GM12878 (cell line): Measurements from ENCODE around the gene CTNNA2. TPM values are rescaled to one million over a fixed set of nuclear protein-coding genes. Genes with fewer than 3 reads are reported as not detected.

Experiments used
- ATAC-seq: fragments of 200-7000 bp; cut with Tn5 transposase; 3 replicates; pipeline ENCODE4 v1.9.1; 2020; ENCODE audit warnings: mild to moderate bottlenecking, moderate library complexity
- BruUV-seq: library from RNA; stranded (reverse); fragments of 400-500 nt; replicated peaks from 2 replicates; lab custom pipeline; 2021; lab: Mats Ljungman, UMichigan
- CTCF ChIA-PET: fragments of 300-600 bp; sonication (Branson Sonifier 250); formaldehyde crosslinking; extraction: SDS; loops from one replicate; lab custom pipeline; 2021; ENCODE audit warnings: inconsistent platforms; lab: Yijun Ruan, JAX
- POLR2A ChIA-PET: fragments of 350-600 bp; formaldehyde crosslinking; extraction: SDS; loops from one replicate; lab custom pipeline; 2021; ENCODE audit warnings: inconsistent platforms; lab: Charles Lee
- RAD21 ChIA-PET: fragments of 300-600 bp; sonication (Branson Sonifier 250); formaldehyde crosslinking; loops from one replicate; lab custom pipeline; 2023; ENCODE audit warnings: antibody characterized with exemption; ENCODE audit not compliant: unreplicated experiment; lab: Charles Lee
- SMC1A ChIA-PET: fragments of 300-600 bp; sonication (Branson Sonifier 250); formaldehyde crosslinking; loops from one replicate; lab custom pipeline; 2023; ENCODE audit not compliant: unreplicated experiment, uncharacterized antibody; lab: Charles Lee
- DNase-seq: peaks from one replicate; pipeline ENCODE4 v3.0.0-alpha.2; 2011; ENCODE audit warnings: low read depth, low spot score
- FAIRE-seq: peaks from 3 replicates; lab custom pipeline; 2011; peaks lifted over from hg19 to GRCh38; lab: Jason Lieb, UNC
- H2AFZ ChIP-seq: 2 replicates; pipeline ENCODE4 v1.6.0; 2011; ENCODE audit warnings: low read depth, low read length, control low read depth; ENCODE audit not compliant: control insufficient read depth
- H3K27ac ChIP-seq: 2 replicates; pipeline ENCODE4 v1.5.1; 2011; ENCODE audit warnings: control low read depth; ENCODE audit not compliant: control insufficient read depth, insufficient read depth
- H3K27me3 ChIP-seq, 2 experiments: replicated peaks in 1 of 2; 2 replicates each; pipeline versions ENCODE4 v1.6.0 to v1.6.1; 2011; ENCODE audit warnings: low read length in 1 of 2; ENCODE audit not compliant: control insufficient read depth in 2 of 2, insufficient read depth in 2 of 2
- H3K36me3 ChIP-seq, 2 experiments: 2 replicates each; pipeline ENCODE4 v1.5.1; 2011; ENCODE audit warnings: low read length in 1 of 2; ENCODE audit not compliant: control insufficient read depth in 2 of 2, insufficient read depth in 2 of 2
- H3K4me1 ChIP-seq: 2 replicates; pipeline ENCODE4 v1.6.1; 2011; ENCODE audit warnings: mild to moderate bottlenecking, low read length, moderate library complexity, mixed read lengths; ENCODE audit not compliant: control insufficient read depth, insufficient read depth
- H3K4me2 ChIP-seq: 2 replicates; pipeline ENCODE4 v1.6.0; 2011; ENCODE audit warnings: control low read depth; ENCODE audit not compliant: control insufficient read depth, insufficient read depth
- H3K4me3 ChIP-seq: fragments of 200-600 bp; sonication (generic); 2 replicates; pipeline ENCODE4 v1.5.1; 2016
- H3K79me2 ChIP-seq: 2 replicates; pipeline ENCODE4 v1.6.0; 2011; ENCODE audit warnings: low read length; ENCODE audit not compliant: control insufficient read depth, insufficient read depth
- H3K9ac ChIP-seq: 2 replicates; pipeline ENCODE4 v1.8.0; 2011; ENCODE audit warnings: low read length, control low read depth, mixed read lengths; ENCODE audit not compliant: control insufficient read depth, insufficient read depth
- H3K9me3 ChIP-seq: replicated peaks from 3 replicates; pipeline ENCODE4 v1.5.1; 2011; ENCODE audit warnings: mild to moderate bottlenecking, low read length; ENCODE audit not compliant: control insufficient read depth, insufficient read depth
- H4K20me1 ChIP-seq: 2 replicates; pipeline ENCODE4 v1.6.0; 2011; ENCODE audit not compliant: control insufficient read depth, insufficient read depth
- CBFB ChIP-seq: IDR thresholded peaks from 2 replicates; pipeline ENCODE4 v1.6.1; 2016; ENCODE audit warnings: antibody characterized with exemption, low read depth
- CREB1 ChIP-seq: IDR thresholded peaks from 2 replicates; pipeline ENCODE4 v1.6.1; 2012; ENCODE audit warnings: low read depth, mild to moderate bottlenecking, inconsistent platforms
- HDAC2 ChIP-seq: fragments of 200-600 bp; sonication (generic); IDR thresholded peaks from 2 replicates; pipeline ENCODE4 v1.6.1; 2017
- RELB ChIP-seq: fragments of 450-650 bp; IDR thresholded peaks from 2 replicates; pipeline ENCODE4 v1.6.1; 2017; ENCODE audit warnings: low read depth, mild to moderate bottlenecking, moderate library complexity
- SMC3 ChIP-seq: IDR thresholded peaks from 2 replicates; pipeline ENCODE4 v1.6.1; 2011; ENCODE audit warnings: low read length, improper control_type of control experiment, borderline replicate concordance
- SREBF2 ChIP-seq: IDR thresholded peaks from 2 replicates; pipeline ENCODE4 v1.6.1; 2012; ENCODE audit warnings: mild to moderate bottlenecking, low read length
- ZNF687 ChIP-seq: fragments of 450-650 bp; IDR thresholded peaks from 2 replicates; pipeline ENCODE4 v1.6.1; 2017; ENCODE audit warnings: mild to moderate bottlenecking, moderate library complexity
- WGBS: methylation state at CpG from one replicate; pipeline ENCODE4 v1.1.6; 2016; ENCODE audit warnings: low lambda C conversion rate; ENCODE audit not compliant: insufficient replicate concordance, insufficient coverage; ENCODE audit errors: missing lambda C conversion rate; 5-methylcytosine and 5-hydroxymethylcytosine counted together
- in situ Hi-C: fragments of 300-500 bp; cut with MboI; formaldehyde crosslinking; loops from 9 replicates; pipeline ENCODE4 v1.14.3; 2018; ENCODE audit warnings: mixed read lengths
- intact Hi-C: fragments of 100-400 bp; cut with micrococcal nuclease; formaldehyde crosslinking; loops from one replicate; pipeline ENCODE4 v1.14.2; 2022; ENCODE audit not compliant: unreplicated experiment
- polyA plus RNA-seq, 11 experiments: library from polyadenylated mRNA; depleted of rRNA in 4 of 11; unstranded in 6 of 11; stranded (reverse) in 5 of 11; fragments of >200 nt; fragmentation: Nextera tagmentation in 4 of 11; fragmentation: Illumina TruSeq in 1 of 11; extraction: Ambion mirVana in 4 of 11; extraction: Trizol in 1 of 11; gene quantifications; 1 replicate in 1 of 11; 2 replicates in 10 of 11; pipeline versions ENCODE4 v1.2.1 to v1.2.3, GENCODE V29; 2011 to 2016; ENCODE audit warnings: inconsistent platforms in 2 of 11, missing spikeins in 2 of 11, low read depth in 1 of 11
- total RNA-seq, 4 experiments: library from RNA; depleted of rRNA in 3 of 4; stranded (reverse); fragments of >200 nt in 3 of 4; fragmentation: Illumina TruSeq in 1 of 4; extraction: Trizol in 1 of 4; gene quantifications; 2 replicates each; pipeline versions ENCODE4 v1.2.1 to v1.2.3, GENCODE V29; 2013 to 2021
- TF ChIP-seq, protein P1 (sequence below): IDR thresholded peaks from 2 replicates; pipeline ENCODE4 v1.6.1; 2011; ENCODE audit warnings: mild to moderate bottlenecking, low read depth, low read length, moderate library complexity; ENCODE audit not compliant: insufficient replicate concordance

Gene CTNNA2
- total and polyA plus RNA-seq, 10 of the 15 experiments (the other 5 are each of a cell fraction or from before 2014, with no cell fraction given), result 2.4 to 36.2 (median 6.6) TPM

- no peak overlapping the region for H2AFZ ChIP-seq
- DNase-seq (no peak), FAIRE-seq (no peak), ATAC-seq (peak; percentile 37; the same call in 2 of the 3 replicates)
- no peaks in the 10 kb centered on the region for H3K4me1 ChIP-seq
- WGBS, result 12% methylated on average over 3 of the region's 3 CpGs
- H3K27me3 ChIP-seq, result no peaks in the 10 kb centered on the region
- no peaks in the 10 kb centered on the region for H3K9me3 ChIP-seq
- in situ Hi-C loops, result no loop called here
- H3K36me3 ChIP-seq, result no peaks in the 10 kb centered on the region
- H3K4me2 ChIP-seq, result no peak overlapping the region
- no peak overlapping the region for H3K4me3 ChIP-seq
- H3K9ac ChIP-seq, result no peak overlapping the region
- RAD21 ChIA-PET, result no interaction called here
- TF ChIP-seq ZNF687, result no peak
- TF ChIP-seq SMC3, result no peak
- H4K20me1 ChIP-seq, result no peaks in the 10 kb centered on the region
- no peaks in the 10 kb centered on the region for H3K79me2 ChIP-seq
- POLR2A ChIA-PET, result no interaction called here
- CTCF ChIA-PET, result no interaction called here
- BruUV-seq, result no TSS peak
- no peak overlapping the region for H3K27ac ChIP-seq
- intact Hi-C loops, result no loop called here
- SMC1A ChIA-PET, result no interaction called here
These were observed 288.2 kb downstream of the CTNNA2 start for GRCh38 chr2:79801082-79801481.

- intact Hi-C loops, result no loop called here
- WGBS, result 13% methylated on average over 4 of the region's 4 CpGs
- ChIA-PET CTCF (no interaction called here), SMC1A (no interaction called here), POLR2A (no interaction called here), RAD21 (no interaction called here)
- Histone ChIP-seq H3K4me1 (no peaks in the 10 kb centered on the region), H4K20me1 (no peaks in the 10 kb centered on the region), H3K27ac (no peak overlapping the region), H3K9me3 (no peaks in the 10 kb centered on the region), H2AFZ (no peak overlapping the region), H3K36me3 (no peaks in the 10 kb centered on the region), H3K4me3 (no peak overlapping the region), H3K4me2 (no peak overlapping the region), H3K27me3 (no peaks in the 10 kb centered on the region), H3K79me2 (no peaks in the 10 kb centered on the region), H3K9ac (no peak overlapping the region)
- FAIRE-seq, result no peak
- no TSS peak for BruUV-seq
- no peak for ATAC-seq
- no peak for DNase-seq
- TF ChIP-seq SREBF2, result no peak
- no peak for TF ChIP-seq CREB1
- TF ChIP-seq RELB, result no peak
- TF ChIP-seq HDAC2, result no peak
- TF ChIP-seq, protein P1, sequence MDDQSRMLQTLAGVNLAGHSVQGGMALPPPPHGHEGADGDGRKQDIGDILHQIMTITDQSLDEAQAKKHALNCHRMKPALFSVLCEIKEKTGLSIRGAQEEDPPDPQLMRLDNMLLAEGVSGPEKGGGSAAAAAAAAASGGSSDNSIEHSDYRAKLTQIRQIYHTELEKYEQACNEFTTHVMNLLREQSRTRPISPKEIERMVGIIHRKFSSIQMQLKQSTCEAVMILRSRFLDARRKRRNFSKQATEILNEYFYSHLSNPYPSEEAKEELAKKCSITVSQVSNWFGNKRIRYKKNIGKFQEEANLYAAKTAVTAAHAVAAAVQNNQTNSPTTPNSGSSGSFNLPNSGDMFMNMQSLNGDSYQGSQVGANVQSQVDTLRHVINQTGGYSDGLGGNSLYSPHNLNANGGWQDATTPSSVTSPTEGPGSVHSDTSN, result no peak
- no peak for TF ChIP-seq CBFB
- in situ Hi-C loops, result no loop called here
These were observed 304.4 kb downstream of the CTNNA2 start for GRCh38 chr2:79817288-79817687.
